ENCODE measurements around the gene BATF3. TPM values are rescaled to one million over a fixed set of nuclear protein-coding genes. Genes with fewer than 3 reads are reported as not detected.

The BATF3 gene
- total and polyA plus RNA-seq, 3 donors from 2014 or later: 1.1 to 4.2 (median 2.5) TPM

GRCh38 chr1:212689758-212690529 is 9.7 kb downstream of the BATF3 start:
- H3K36me3 ChIP-seq (ENCODE audit: low read depth, missing control alignments): no peaks in the 10 kb centered on the region
- H3K27ac ChIP-seq: no peak overlapping the region
- intact Hi-C loops (cut with DNase I; ENCODE audit: low total_unique reads): no loop called here
- 84 to 85% methylated on average over 12 of the region's 12 CpGs for WGBS, 2 donors
- H3K9me3 ChIP-seq: no peaks in the 10 kb centered on the region
- no peak overlapping the region for H3K4me3 ChIP-seq
- TF ChIP-seq, protein P1, sequence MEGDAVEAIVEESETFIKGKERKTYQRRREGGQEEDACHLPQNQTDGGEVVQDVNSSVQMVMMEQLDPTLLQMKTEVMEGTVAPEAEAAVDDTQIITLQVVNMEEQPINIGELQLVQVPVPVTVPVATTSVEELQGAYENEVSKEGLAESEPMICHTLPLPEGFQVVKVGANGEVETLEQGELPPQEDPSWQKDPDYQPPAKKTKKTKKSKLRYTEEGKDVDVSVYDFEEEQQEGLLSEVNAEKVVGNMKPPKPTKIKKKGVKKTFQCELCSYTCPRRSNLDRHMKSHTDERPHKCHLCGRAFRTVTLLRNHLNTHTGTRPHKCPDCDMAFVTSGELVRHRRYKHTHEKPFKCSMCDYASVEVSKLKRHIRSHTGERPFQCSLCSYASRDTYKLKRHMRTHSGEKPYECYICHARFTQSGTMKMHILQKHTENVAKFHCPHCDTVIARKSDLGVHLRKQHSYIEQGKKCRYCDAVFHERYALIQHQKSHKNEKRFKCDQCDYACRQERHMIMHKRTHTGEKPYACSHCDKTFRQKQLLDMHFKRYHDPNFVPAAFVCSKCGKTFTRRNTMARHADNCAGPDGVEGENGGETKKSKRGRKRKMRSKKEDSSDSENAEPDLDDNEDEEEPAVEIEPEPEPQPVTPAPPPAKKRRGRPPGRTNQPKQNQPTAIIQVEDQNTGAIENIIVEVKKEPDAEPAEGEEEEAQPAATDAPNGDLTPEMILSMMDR (IDR thresholded peaks at IDR 0.05): no peak
- TF ChIP-seq POLR2A (IDR thresholded peaks at IDR 0.05): no peak
- no peak for DNase-seq
- no peaks in the 10 kb centered on the region for H3K4me1 ChIP-seq
- H3K27me3 ChIP-seq: no peaks in the 10 kb centered on the region

DNA sequence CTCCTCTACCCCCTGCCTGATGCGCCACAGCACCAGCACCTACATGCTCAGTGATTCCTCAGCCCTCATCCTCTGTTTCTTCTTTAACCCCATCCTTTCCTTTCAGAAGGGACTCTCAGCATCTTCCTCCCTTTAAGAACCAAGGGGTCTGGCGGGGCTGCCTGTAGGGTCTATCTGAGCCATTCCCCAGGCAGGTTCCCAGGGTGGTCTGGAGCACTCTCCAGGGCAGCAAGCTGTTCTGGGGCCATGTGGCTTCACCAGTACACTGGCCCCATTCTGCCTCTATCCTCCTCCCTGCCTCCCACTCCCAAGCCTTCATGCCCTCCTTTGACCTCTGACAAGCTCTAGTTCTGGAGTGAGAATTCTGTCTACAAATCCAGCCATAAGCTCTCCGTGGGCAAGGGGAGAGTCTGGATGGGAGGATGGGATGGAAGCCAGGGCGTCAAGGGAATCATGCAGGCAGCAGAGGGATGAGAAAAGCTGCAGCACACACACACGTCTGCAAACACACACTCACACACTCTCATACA is 10.4 kb downstream of the BATF3 start:
- H3K27ac ChIP-seq: no peak overlapping the region
- TF ChIP-seq, protein P1 (IDR thresholded peaks at IDR 0.05): no peak
- no peak for TF ChIP-seq POLR2A (IDR thresholded peaks at IDR 0.05)

GRCh38 chr1:212688341-212689047 is 11.1 kb downstream of the BATF3 start:
- Histone ChIP-seq H3K27ac (no peak overlapping the region), H3K4me3 (no peak overlapping the region), H3K9me3 (no peaks in the 10 kb centered on the region), H3K4me1 (no peaks in the 10 kb centered on the region), H3K27me3 (no peaks in the 10 kb centered on the region), H3K36me3 (ENCODE audit: low read depth, missing control alignments) (no peaks in the 10 kb centered on the region)
- intact Hi-C loops (cut with DNase I; ENCODE audit: low total_unique reads): no loop called here
- TF ChIP-seq POLR2A (IDR thresholded peaks at IDR 0.05): no peak
- TF ChIP-seq, protein P1 (IDR thresholded peaks at IDR 0.05): no peak
- DNase-seq: no peak
- WGBS, 2 donors: 75 to 90% methylated on average over 7 of the region's 7 CpGs

More for the DNA sequence above, 10.4 kb downstream of the BATF3 start:
- H3K4me3 ChIP-seq: no peak overlapping the region
- H3K36me3 ChIP-seq (ENCODE audit: low read depth, missing control alignments): no peaks in the 10 kb centered on the region
- H3K4me1 ChIP-seq: no peaks in the 10 kb centered on the region
- WGBS, 2 donors: 66 to 70% methylated on average over 5 of the region's 5 CpGs
- DNase-seq: no peak
- no peaks in the 10 kb centered on the region for H3K27me3 ChIP-seq
- no peaks in the 10 kb centered on the region for H3K9me3 ChIP-seq
- intact Hi-C loops (cut with DNase I; ENCODE audit: low total_unique reads): no loop called here

DNA sequence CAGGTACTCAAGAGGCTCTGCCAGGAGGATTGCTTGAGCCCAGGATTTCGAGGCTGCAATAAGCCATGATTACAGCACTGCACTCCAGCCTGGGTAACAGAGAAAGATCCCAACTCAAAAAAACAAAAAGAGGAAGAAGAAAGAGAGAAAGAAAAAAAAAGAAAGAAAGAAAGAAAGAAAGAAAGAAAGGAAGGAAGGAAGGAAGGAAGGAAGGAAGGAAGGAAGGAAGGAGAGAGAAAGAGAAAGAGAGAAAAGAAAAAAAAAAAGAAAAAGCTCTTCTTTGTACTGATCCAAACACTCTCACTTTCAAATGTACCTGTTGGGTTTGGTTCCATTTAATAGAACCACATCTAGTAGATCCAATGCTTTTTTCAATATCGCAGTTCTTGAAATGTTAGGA is 11.8 kb downstream of the BATF3 start:
- Histone ChIP-seq H3K4me1 (no peaks in the 10 kb centered on the region), H3K27ac (no peak overlapping the region), H3K4me3 (no peak overlapping the region), H3K27me3 (no peaks in the 10 kb centered on the region), H3K9me3 (no peaks in the 10 kb centered on the region), H3K36me3 (ENCODE audit: low read depth, missing control alignments) (no peaks in the 10 kb centered on the region)
- no peak for TF ChIP-seq POLR2A (IDR thresholded peaks at IDR 0.05)
- TF ChIP-seq, protein P1 (IDR thresholded peaks at IDR 0.05): no peak
- no peak for DNase-seq
- intact Hi-C loops (cut with DNase I; ENCODE audit: low total_unique reads): no loop called here
- 90 to 97% methylated on average over 2 of the region's 2 CpGs for WGBS, 2 donors
